ENCODE measurements around the gene PGLYRP2.

PGLYRP2 gene

DNA sequence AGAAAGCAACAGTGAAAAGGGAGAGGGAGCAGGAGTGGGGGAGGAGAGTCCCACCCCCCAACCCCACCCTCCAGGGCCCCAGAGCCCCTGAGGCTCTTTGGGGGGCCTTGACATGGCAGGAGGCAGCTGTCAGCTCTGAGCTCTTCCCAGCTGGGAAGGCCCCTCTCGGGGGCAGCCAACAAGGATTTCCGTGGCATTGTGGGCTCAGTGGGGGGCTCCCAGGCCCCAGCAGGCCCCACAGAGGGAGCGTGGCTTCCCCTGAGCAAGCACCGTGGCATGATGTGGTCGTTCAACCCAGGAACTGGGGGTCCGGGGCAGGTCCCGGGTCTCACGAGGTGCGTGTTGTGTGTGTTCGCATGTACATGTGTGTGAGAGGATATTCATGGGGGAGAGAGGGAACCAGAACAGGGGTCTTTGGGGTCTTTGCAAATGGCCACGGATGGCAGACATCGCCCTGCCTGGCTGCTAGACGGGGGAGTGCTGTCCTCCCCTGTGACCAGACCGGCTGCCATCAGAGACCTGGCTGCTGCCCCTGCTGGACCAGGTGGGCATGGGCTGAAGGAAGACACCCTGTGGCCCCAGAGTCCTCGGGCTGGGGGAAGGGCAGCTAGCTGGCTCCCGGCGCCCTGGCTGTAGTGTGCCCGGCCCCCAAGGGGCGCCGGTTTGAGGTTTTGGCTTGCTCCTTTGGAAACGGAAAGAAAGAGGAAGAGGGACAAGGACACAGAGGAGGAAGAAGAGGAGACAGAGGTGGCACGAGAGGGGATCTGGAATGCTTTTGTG is 56.8 kb downstream of the PGLYRP2 start:
- no peak for DNase-seq

GRCh38 chr19:15421721-15422260 is 57.5 kb downstream of the PGLYRP2 start:
- no peak for DNase-seq

DNA sequence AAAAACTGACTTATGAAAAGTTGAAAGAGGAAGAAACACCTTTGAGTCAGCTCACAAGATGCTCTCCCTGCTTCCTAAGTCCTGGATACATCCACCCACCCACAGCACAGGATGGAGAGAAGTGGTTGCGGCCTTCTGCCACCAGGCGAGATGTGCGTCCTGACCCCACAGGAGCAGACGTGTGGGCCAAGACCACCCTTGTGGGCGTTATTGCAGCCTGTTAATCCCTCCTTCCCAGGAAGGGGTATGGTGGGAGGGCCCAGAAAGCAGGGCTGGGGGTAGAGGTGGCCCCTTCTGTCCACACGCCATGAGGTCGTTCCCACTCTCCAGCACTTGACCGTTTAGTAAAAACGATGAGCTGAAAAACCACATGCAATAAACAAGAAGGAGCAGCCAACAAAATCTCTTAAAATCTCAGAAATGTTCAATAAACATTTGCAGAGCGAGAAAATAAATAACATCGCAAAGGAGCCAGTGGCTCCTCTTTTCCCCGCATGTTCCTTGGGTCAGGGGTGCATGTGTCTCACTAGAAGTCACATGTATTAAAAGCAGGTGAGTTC is 58.1 kb downstream of the PGLYRP2 start:
- no peak for DNase-seq

- DNase-seq, result no peak
Observed at GRCh38 chr19:15419413-15420025, 59.8 kb downstream of the PGLYRP2 start.

Measured in SW 1271 (cell line).